GM13977 (cell line): ENCODE measurements around the gene RAB7B.

Experiments used
- DNase-seq: peaks from one replicate; pipeline ENCODE4 v3.0.0; 2012; ENCODE audit warnings: low spot score
- in situ Hi-C: fragments of 300-500 bp; cut with MboI; formaldehyde crosslinking; loops from one replicate; pipeline ENCODE4 v1.12.0; 2022; ENCODE audit warnings: low sequenced_read_pairs, low pct_unique_long_range_greater_than_20kb, mixed read lengths, inconsistent platforms; ENCODE audit not compliant: unreplicated experiment
- TF ChIP-seq, protein P1 (sequence below): IDR thresholded peaks from 2 replicates; pipeline ENCODE4 v1.5.1; 2012; ENCODE audit warnings: mild to moderate bottlenecking, control low read depth; ENCODE audit not compliant: insufficient read depth; ENCODE audit errors: extremely low read depth, missing control alignments

The RAB7B gene

GRCh38 chr1:205933671-205934618 lies 69.2 kb downstream of the RAB7B start:
- TF ChIP-seq, protein P1, sequence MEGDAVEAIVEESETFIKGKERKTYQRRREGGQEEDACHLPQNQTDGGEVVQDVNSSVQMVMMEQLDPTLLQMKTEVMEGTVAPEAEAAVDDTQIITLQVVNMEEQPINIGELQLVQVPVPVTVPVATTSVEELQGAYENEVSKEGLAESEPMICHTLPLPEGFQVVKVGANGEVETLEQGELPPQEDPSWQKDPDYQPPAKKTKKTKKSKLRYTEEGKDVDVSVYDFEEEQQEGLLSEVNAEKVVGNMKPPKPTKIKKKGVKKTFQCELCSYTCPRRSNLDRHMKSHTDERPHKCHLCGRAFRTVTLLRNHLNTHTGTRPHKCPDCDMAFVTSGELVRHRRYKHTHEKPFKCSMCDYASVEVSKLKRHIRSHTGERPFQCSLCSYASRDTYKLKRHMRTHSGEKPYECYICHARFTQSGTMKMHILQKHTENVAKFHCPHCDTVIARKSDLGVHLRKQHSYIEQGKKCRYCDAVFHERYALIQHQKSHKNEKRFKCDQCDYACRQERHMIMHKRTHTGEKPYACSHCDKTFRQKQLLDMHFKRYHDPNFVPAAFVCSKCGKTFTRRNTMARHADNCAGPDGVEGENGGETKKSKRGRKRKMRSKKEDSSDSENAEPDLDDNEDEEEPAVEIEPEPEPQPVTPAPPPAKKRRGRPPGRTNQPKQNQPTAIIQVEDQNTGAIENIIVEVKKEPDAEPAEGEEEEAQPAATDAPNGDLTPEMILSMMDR: no peak
- in situ Hi-C loops: no loop called here

GRCh38 chr1:205932776-205933175 lies 70.4 kb downstream of the RAB7B start:
- DNase-seq: no peak
- TF ChIP-seq, protein P1: no peak
- in situ Hi-C loops: no loop called here

More at GRCh38 chr1:205933671-205934618, 69.2 kb downstream of the RAB7B start:
- no peak for DNase-seq

GRCh38 chr1:205930799-205931281 lies 72.4 kb downstream of the RAB7B start:
- TF ChIP-seq, protein P1: no peak
- DNase-seq: no peak
- in situ Hi-C loops: no loop called here

DNA sequence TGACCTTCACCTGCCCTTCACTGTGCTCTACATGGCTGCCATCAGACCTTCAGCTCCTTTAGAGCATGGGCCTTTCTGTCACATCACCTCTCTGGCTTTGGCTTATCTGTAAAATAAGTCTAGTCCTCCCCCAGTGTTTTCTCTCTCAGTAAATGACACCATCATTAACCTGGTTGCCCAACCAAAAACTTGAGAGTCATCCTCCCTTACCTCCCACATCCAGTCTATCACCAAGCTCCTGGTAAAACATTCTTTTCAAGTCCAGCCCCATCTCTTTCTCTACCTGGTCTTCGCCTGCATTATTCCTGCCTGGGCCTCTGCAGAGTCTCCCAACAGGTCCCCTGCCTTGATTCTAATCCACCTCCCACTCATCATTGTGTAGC lies 73.0 kb downstream of the RAB7B start:
- in situ Hi-C loops: no loop called here
- TF ChIP-seq, protein P1: no peak
- no peak for DNase-seq

DNA sequence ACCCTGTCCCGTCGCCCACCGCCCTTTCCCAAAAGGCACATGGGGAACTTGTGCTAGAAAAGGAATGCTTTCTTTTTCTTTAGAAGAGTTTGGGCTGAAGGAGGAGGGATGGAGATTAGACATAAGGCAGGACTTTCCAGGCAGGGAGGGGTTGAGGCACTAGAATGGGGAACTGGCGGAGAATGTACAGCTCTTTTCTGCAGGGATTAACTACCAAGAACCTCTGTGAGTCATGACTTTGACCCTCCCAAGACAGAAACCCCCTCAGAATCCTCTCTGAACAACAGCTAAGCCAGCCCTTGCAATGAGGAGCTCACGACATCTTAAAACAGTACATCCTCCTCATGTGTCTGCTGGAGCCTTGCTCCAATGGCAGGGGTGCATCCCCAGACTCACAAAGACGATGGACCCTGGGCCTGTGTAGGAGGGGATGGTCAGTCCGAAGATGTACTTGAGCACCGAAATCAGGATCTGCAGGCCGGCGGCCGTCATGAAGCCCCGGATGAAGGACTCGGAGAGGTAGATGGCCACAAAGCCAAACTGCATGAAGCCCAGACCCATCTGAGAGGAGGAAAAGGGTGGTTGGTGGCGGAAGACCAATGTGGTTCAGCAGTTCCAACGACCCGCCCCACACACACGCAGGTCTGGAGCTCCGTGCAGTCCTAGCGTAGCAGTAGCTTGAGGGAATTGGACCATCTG lies 73.5 kb downstream of the RAB7B start:
- TF ChIP-seq, protein P1: no peak
- in situ Hi-C loops: no loop called here
- DNase-seq: no peak

GRCh38 chr1:205928317-205928716 lies 74.9 kb downstream of the RAB7B start:
- in situ Hi-C loops: no loop called here
- no peak for DNase-seq
- TF ChIP-seq, protein P1: no peak
